Hematopoietic multipotent progenitor cell treated with erythropoietin and hydrocortisone succinate and interleukin-3 and kit ligand, for 6 days (in vitro differentiated cells): ENCODE measurements around the gene GABRB2.
A peak's percentile ranks its signal among the peaks of the same experiment; 100 is the strongest.
"Not testable (repeated sequence)": the region's sequence is repeated elsewhere in the genome, so short reads cannot be mapped to it uniquely, and the experiment has no call there.

Experiments
- DNase-seq: peaks from one replicate; pipeline ENCODE4 v3.0.0-alpha.2; 2015

Gene GABRB2

GRCh38 chr5:161546470-161547301, at the start of gene GABRB2:
GABRB2 (minus strand) TSS chr5:161546725; CDS start chr5:161546643, 82 bp downstream.
- peak; percentile 53 for DNase-seq

DNA sequence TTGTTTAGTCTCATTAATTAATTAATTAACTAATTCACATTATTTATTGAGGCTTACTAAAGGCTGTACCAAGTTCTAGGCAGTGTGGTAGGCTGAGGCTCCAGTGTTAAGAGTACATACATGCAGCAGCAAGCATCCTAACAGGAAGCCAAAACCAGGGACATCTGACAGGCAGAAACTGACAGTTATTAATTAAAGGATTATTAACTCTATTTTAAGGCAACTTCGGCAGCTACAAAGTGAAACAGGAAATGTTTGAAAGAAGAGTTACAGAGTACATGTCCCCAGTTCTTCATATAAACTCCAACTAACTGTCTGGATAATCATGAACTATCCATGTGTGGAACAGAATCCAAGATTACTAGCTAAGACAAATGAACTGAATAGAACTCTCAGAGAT, 39.3 kb upstream of the GABRB2 start:
- no peak for DNase-seq

- DNase-seq, result no peak
These were observed 34.1 kb upstream of the GABRB2 start for GRCh38 chr5:161580621-161581020.

- no peak for DNase-seq
These were observed 26.4 kb upstream of the GABRB2 start for GRCh38 chr5:161572914-161573313.

DNA sequence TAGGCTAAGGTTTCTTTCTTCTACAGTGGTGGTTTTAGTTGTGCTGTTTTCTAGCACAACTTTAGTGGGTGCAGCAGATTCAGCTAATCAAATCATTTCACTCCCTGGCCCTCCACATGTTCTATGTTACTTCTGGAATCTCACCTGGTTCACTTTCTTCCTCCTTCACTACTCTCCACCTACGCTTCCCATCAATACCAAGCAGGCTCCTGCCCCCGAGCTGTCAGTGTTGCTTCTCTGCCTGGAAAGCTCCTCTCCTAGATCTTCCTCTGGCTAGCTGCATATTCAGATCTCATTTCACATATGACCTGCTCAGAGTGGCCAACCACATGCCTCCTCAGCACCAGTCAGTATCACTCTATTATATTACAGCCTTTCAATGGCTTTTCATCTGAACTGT, 19.6 kb upstream of the GABRB2 start:
- DNase-seq, result no peak

DNA sequence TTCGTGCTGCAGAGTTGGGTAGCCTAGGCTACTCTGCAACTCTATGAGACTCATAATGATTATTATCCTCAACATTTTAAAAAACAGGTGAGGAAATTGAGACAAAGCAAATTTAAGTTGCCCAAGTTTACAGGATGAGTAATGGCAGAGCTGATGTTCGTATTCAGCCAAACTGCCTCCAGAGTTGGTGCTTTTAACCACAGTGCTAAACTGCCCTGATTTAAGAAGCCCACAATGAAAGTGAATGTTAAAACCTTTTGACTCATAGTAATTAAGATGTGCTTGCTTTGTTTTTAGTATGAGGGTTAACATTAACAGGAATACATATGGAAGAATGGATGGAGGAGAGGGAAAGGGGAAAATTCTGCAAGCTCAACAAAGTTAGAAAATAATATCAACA, 15.9 kb upstream of the GABRB2 start:
- no peak for DNase-seq

- DNase-seq, result no peak
These were observed 2.6 kb upstream of the GABRB2 start for GRCh38 chr5:161549106-161549505.

DNA sequence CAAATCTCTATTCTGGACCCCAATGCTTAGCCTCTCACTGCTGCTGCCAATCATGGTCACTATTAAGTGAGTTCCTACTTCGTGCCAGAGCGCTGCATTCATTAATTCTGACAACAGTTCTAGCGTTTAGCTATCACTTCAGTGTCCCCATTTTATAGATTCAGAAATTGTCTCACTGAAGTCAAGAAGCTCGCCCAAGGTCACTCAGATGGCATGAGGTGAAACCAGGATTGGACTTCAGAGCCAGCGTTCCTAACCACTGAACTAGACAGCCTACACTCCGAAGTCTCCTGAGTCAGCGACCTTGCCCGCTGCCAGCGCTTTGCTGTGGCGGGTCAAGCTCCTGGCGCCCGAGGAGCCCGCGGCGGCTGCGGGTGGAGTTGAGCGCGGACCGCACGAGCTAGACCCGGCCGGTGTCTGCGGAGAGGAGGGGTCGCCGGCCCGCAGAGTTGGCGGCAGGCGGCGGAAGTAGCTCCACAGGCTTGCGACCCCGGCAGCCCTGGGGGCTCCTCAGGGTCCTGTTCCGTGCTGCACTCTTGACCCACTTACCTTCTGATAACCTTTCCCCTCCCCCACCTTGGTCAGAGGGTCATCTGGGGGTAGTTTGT, 2.1 kb upstream of the GABRB2 start:
- DNase-seq, result no peak

DNA sequence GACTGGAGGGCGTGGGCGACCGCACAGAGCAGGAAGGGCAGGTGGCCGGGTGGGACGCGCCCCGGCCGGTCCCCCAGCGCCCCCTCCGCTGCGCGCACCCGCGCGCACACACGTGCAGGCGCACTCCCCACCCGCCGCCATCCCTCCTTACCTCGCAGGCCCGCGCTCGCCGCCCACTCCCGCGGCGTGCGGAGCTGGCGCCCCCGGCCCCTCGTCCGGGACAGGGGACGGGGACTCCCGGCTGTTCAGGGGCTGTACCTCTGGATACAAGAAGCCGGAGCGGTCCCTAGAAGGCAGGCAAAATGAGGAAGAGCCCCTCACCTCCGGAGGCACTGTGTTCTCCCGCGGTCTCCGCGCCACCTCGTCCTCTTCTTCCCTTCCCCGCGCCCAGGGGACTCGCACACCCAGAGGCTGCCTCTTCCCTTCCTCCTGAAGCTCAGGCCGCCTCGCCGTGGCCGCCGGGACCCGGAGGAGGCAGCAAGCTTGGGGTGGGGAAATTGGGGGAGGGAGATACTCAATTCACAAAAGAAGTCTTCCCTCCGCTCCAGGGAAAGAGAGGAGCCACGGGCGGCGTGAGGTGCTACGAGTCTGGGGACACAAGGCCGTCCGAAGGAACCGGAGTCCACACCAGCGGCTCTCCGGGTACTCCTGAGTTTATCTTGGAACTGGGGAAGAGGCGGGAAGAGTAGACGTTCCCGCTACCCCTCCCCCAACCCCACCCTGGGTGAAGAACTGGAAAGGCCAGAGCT, 1.4 kb upstream of the GABRB2 start:
- no peak for DNase-seq

DNA sequence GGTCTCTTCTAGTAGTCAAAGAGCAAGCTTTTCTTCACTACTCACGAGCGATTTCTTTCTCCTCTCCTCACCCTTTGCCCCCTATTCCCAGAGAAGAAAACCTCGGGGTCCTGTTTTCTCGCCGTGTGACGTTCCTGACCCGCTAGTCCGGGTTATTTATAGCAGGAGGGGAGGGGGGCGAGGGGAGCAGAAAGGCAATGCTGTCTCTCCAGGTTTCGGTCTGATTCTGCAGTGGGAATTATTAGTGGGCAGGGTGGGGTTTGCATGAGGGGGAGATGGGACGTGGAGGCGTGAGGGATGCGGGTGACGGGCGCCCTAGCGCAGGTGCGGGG, 847 bp upstream of the GABRB2 start:
- DNase-seq, result no peak

DNA sequence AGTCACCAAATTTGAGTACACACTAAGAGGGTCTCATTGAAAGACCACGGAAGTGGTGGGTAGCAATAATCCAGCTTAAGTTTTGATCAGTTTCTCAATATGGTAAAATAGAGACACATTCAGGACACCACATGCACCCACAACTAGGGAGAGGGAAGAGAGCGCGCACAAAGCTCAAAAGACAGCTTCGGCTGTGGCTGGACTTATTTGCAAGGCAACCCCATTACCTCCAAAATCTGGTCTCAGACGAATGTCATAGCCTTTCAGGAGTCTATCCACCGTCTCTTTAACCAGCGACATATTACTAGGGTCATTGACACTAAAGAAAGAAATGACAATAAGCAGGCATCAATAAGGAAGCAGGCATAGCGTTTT, 443 bp downstream of the GABRB2 start:
- no peak for DNase-seq

DNA sequence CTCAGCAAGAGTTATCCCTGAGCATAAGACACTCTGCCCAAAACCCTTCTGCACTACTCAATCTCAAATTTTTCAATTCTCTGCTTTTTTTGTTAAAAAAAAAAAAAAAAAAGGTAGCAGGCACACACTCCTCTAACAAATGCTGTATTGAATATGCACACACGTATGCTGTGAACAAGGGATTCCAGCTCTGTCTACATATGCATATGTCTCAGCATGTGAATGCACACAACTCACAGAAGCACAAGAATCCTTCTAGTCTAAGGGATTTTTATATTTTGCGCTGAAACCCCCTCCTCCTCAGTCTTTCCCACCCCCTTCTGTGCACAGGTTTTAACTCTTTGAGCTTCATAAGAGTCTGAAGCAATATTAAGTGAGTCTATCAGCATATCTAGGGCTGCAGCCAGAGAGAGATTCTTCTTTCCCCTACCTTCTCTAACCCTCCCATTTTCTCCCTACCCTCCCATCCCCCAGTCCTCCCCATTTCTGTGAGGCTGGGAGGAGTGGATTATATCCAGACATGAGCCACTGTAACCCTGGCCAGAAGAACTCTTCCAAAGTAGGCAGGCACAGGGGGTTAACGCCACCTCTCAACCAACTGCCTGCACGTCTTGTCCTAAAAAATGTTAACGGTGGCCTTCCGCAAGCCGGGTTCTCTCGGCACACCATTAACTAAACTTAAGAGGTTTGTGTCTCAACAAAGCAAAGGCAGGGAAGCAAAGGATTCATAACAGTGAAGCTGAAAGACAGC, 1.0 kb downstream of the GABRB2 start:
- no peak for DNase-seq

DNA sequence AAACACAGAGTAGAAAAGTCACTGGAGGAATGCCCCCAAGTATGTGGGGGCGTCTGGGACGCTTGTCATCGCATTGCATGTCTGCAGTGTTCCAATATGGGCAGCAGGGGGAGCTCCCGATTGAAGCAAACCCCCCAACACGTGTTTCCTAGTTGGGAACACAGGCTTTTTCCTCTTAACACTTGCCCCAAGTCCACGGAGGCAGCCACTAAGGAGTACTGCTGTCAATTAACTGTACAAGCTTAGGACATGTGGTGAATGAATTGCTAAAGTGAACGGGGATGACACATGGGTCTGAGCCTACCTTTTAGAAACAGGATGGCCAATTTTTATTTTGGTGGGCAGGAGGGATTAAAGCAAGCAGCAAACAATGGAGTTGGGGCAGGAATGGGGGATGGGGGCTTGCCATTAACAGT, 2.2 kb downstream of the GABRB2 start:
- peak; percentile 69 for DNase-seq

- DNase-seq, result no peak
These were observed 7.5 kb downstream of the GABRB2 start for GRCh38 chr5:161539016-161539415.

DNA sequence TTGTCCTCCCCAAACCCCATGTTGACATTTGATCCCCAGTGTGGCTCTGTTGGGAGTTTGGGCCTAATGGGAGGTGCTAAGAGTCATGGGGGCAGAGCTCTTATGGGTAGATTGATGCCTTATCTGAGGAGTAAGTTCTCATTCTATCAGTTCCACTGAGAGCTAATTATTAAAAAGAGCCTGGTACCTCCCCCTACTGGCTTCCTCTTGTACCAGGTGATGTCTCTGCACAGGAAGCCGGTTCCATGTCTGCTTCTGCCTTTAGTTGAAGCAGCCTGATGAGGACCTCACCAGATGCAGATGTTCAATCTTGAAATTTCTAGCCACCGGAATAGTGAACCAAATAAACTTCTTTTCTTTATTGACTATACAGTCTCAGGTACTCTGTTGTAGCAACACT, 10.8 kb downstream of the GABRB2 start:
- DNase-seq, result no peak

GRCh38 chr5:161530700-161531099, 15.8 kb downstream of the GABRB2 start:
- no peak for DNase-seq

DNA sequence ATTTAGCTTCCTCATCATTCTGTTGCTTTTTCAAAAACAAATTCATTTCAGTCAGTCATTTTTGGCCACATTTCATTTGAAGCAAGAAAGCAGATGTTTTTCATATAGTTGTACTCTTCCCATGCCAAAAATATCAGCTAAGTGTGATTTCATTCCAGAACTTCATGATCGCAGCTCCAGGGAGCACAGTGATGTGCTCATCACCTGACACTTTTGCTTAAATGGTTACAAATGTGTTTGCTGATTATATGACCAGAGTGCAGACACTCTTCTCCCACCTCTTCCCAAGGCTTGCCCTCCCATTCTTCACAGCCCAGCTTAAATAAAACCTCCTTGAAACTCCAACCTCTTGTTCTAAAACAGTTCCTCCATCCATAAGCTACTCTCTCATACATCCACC, 32.6 kb downstream of the GABRB2 start:
- DNase-seq, result no peak

DNA sequence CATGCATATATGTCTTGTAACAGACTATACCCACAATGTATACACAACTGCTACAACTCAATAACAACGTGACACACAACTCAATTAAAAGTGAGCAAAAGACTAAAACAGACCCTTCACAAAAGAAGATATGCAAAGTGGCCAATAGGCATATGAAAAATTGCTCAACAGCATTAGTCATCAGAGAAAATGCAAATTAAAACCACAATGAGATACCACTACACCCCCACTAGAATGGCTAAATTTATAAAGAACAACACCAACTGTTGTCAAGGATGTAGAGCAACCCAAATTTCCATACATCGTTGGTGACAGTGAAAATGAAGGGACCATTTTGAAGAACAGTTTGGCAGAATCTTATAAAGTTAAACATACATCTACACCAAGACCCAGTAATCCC, 38.9 kb downstream of the GABRB2 start:
- no peak for DNase-seq

DNA sequence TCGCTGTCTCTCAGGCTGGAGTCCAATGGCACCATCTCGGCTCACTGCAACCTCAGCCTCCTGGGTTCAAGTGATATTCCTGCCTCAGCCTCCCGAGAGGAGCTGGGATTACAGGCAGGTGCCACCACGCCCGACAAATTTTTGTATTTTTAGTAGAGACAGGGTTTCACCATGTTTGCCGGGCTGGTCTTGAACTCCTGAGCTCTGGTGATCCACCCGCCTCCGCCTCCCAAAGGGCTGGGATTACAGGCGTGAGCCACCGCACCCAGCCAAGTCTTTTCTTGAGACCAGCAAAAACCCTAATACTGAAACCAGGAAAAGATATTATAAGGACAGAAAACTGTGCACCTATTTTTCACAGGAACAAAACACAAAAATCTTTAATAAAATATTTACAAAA, 41.4 kb downstream of the GABRB2 start:
- not testable (repeated sequence) for DNase-seq

DNA sequence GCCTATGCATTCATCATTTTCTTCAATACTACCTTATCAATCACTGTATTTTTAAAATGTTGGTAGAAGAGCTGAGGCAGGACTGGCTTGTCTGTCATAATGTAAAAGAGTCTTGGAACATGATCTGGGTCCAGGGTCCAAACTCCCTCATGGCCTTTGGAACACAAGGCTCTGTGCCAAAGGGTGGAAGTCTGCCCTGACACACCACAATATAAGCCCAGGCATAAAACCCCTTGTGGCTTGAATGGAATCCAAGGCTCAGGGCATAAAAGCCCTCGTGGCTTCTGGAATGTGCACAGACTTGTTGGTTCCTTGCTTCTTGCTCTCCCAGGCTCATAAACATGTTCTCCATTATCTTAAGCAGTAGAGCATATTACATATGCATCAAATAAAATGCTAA, 48.0 kb downstream of the GABRB2 start:
- DNase-seq, result no peak

- no peak for DNase-seq
These were observed 62.8 kb downstream of the GABRB2 start for GRCh38 chr5:161483721-161484120.

DNA sequence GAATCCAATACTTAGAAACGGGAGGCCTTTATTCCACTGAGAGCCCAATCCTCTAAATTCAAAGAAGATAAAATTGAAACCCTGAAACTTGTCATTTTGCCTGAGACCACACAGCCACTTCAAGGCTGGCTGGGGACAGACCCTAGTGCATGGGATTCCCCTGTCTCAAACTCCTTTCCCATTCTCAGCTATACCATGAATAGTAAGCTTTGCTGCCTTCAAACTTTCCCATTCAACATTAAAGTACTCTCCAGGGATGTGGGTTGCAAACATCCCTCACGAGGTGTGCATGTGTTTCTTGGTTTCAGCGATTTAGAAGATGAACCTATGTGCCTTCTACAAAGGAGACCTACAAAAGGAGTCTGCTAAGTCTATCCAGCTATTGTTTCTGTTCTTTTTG, 64.6 kb downstream of the GABRB2 start:
- DNase-seq, result no peak

DNA sequence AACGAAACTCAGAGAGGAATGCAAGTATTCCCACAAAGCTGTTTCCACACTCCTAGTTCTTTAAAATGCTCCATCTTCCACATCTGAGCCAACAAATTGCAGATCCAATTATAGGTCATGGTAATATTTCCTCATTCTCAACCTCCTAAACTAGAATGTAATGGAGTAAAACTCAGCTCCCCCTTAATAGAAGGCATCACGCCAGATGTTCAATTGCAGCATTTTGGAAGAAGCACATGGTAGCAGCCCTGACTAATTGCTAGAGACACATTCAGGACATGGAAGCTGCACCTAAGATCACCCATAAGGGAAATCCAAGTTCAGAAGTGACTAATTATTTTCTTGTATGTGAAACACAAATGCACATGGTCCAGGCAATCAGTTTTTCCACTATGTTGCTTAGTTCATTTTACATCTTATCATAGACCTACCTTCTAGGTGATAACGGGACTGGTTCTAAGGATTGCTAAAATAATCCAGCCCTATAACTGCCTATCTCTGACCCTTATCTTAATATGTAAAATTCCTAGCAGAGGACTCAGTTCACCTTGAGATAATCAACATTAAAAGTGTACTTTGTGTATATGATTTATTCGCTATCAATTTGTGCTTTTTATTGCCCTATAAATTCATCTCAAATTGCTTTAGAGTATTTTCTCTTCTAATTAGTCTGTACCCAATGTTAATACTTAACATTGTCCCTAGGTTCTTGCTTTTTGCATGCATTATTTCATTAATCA, 75.1 kb downstream of the GABRB2 start:
- no peak for DNase-seq
